Mammary epithelial cell (primary cell): ENCODE data around the gene TDP1.

ENCODE experiments used
- CTCF ChIP-seq, 2 donors: IDR thresholded peaks in 1 of 2; conservative IDR thresholded peaks in 1 of 2; 2 replicates each; pipeline ENCODE4 v1.5.1; 2011 to 2012; ENCODE audit warnings: inconsistent platforms in 2 of 2, low read length in 2 of 2, mild to moderate bottlenecking in 2 of 2, control low read depth in 1 of 2, low read depth in 1 of 2; ENCODE audit not compliant: insufficient read depth in 1 of 2; ENCODE audit errors: extremely low read depth in 1 of 2
- EZH2 ChIP-seq: IDR thresholded peaks from 2 replicates; pipeline ENCODE4 v1.6.1; 2012; ENCODE audit warnings: low read length, inconsistent platforms, borderline replicate concordance

DNA sequence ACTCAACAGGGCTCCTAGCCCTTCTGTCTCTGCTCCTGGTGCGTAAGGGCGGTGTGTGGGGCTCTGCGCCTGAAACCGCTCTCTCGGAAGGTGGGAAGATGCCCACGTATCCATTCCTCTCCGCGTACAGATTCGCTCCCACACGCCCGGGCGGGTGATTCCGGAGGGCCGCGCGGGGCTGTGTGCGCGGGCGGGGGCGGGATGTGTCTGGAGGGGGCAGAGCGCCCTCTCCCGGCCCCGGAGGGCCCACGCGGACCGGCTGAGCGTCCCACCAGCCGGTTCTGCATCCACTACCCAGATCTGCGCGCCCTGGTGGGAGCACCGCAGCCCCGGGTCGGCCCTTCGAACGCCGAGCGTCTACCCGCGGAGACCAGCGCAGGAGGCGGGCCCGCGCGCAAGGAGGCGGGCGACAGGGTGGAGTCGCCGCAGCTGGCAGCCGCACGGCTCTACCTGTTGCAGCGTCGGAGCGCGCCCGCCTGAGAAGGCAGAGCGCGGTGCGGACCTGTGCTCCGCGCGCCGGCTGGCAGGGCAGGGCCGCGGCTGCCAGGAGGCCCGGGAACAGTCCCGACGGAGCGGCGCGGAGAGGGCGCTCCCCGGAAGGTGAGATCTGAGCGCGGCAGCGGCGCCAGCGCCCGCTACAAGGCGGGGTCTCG is 104.7 kb downstream of the TDP1 start:
- TF ChIP-seq CTCF (conservative IDR thresholded peaks at IDR 0.05 in 1 of 2, IDR thresholded peaks at IDR 0.05 in 1 of 2; ENCODE audit: extremely low read depth in 1 of 2, insufficient read depth in 1 of 2, low read depth in 1 of 2, low read length in 2 of 2) (peak; percentile 22 to 55), EZH2 (no peak)
